A549 (cell line): ENCODE measurements around the gene SRSF8. TPM values are rescaled to one million over a fixed set of nuclear protein-coding genes. Genes with fewer than 3 reads are reported as not detected.

Experiments used
- ATAC-seq, 2 experiments: fragments of 200-7000 bp in 1 of 2; fragments of >200 bp in 1 of 2; cut with Nextera tagmentation in 1 of 2; cut with Tn5 transposase in 1 of 2; 3 replicates each; pipeline versions ENCODE4 v1.8.0 to v1.9.1; 2018 to 2020; ENCODE audit warnings: mild to moderate bottlenecking in 1 of 2, moderate library complexity in 1 of 2
- CTCF ChIA-PET: fragments of 300-600 bp; sonication (Branson Sonifier 250); formaldehyde crosslinking; extraction: SDS; loops from one replicate; lab custom pipeline; 2021; ENCODE audit warnings: antibody characterized with exemption, inconsistent platforms; lab: Yijun Ruan, JAX
- POLR2A ChIA-PET: fragments of 350-600 bp; formaldehyde crosslinking; extraction: SDS; loops from one replicate; lab custom pipeline; 2021; ENCODE audit warnings: antibody characterized with exemption, inconsistent platforms; lab: Yijun Ruan, JAX
- DNase-seq, 2 experiments: peaks; one replicate each; pipeline versions ENCODE4 v3.0.0 to v3.0.0-alpha.2; 2011 to 2016; ENCODE audit warnings: low read depth in 1 of 2, low spot score in 1 of 2
- FAIRE-seq: peaks from 2 replicates; lab custom pipeline; 2011; peaks lifted over from hg19 to GRCh38; lab: Jason Lieb, UNC
- H3K27ac ChIP-seq, 2 experiments: fragments of >200 bp; sonication (Bioruptor Twin); formaldehyde crosslinking; 3 replicates each; pipeline ENCODE4 v1.5.1; 2016 to 2017
- H3K4me1 ChIP-seq: fragments of >200 bp; sonication (Bioruptor Twin); formaldehyde crosslinking; 3 replicates; pipeline ENCODE4 v1.6.1; 2016
- H3K4me2 ChIP-seq: fragments of >200 bp; sonication (Bioruptor Twin); formaldehyde crosslinking; 3 replicates; pipeline ENCODE4 v1.6.1; 2016
- H3K4me3 ChIP-seq: fragments of >200 bp; sonication (Bioruptor Twin); formaldehyde crosslinking; 3 replicates; pipeline ENCODE4 v1.5.1; 2016
- H3K9me3 ChIP-seq: fragments of >200 bp; sonication (Bioruptor Twin); formaldehyde crosslinking; 3 replicates; pipeline ENCODE4 v1.6.1; 2016
- ATOH8 ChIP-seq: fragments of 250-450 bp; sonication (Bioruptor Pico); IDR thresholded peaks from 2 replicates; pipeline ENCODE4 v1.5.0; 2020; ENCODE audit warnings: low read depth, mild to moderate bottlenecking, moderate library complexity
- CEBPB ChIP-seq, 2 experiments: fragments of >200 bp in 1 of 2; sonication (Bioruptor Twin) in 1 of 2; formaldehyde crosslinking in 1 of 2; IDR thresholded peaks; 2 replicates each; pipeline ENCODE4 v1.6.1; 2012 to 2016
- EHF ChIP-seq: fragments of 250-450 bp; sonication (Bioruptor Pico); IDR thresholded peaks from 2 replicates; pipeline ENCODE4 v1.5.0; 2020; ENCODE audit warnings: mild to moderate bottlenecking
- FOSB ChIP-seq: fragments of 250-450 bp; sonication (Bioruptor Pico); IDR thresholded peaks from 2 replicates; pipeline ENCODE4 v1.5.0; 2020; ENCODE audit warnings: mild to moderate bottlenecking, moderate library complexity
- FOXS1 ChIP-seq: fragments of 250-450 bp; sonication (Bioruptor Pico); IDR thresholded peaks from 2 replicates; pipeline ENCODE4 v1.5.0; 2020; ENCODE audit warnings: mild to moderate bottlenecking, moderate library complexity
- HDAC2 ChIP-seq: fragments of 200-600 bp; sonication (generic); IDR thresholded peaks from 2 replicates; pipeline ENCODE4 v1.6.1; 2016
- HEYL ChIP-seq: fragments of 250-450 bp; sonication (Bioruptor Pico); IDR thresholded peaks from 2 replicates; pipeline ENCODE4 v1.8.0; 2021; ENCODE audit warnings: mild to moderate bottlenecking, moderate library complexity
- MAZ ChIP-seq: fragments of 150-350 bp; IDR thresholded peaks from 2 replicates; pipeline ENCODE4 v1.6.1; 2014; ENCODE audit warnings: antibody characterized with exemption, low read depth, low read length, borderline replicate concordance
- MYC ChIP-seq: IDR thresholded peaks from 2 replicates; pipeline ENCODE4 v1.6.1; 2012; ENCODE audit warnings: mild to moderate bottlenecking, inconsistent platforms, low read length, improper control_type of control experiment, borderline replicate concordance
- NPAS2 ChIP-seq: fragments of 250-450 bp; sonication (Bioruptor Pico); IDR thresholded peaks from 2 replicates; pipeline ENCODE4 v1.8.0; 2022; ENCODE audit warnings: mild to moderate bottlenecking, moderate library complexity, borderline replicate concordance
- NR3C1 ChIP-seq: fragments of >200 bp; sonication (Bioruptor Twin); formaldehyde crosslinking; IDR thresholded peaks from 3 replicates; pipeline ENCODE4 v1.6.1; 2017
- PBX3 ChIP-seq: IDR thresholded peaks from 2 replicates; pipeline ENCODE4 v1.6.1; 2012
- RAD21 ChIP-seq, 2 experiments: fragments of >200 bp in 1 of 2; sonication (Bioruptor Twin) in 1 of 2; formaldehyde crosslinking in 1 of 2; IDR thresholded peaks in 1 of 2; conservative IDR thresholded peaks in 1 of 2; 2 replicates in 1 of 2; 3 replicates in 1 of 2; pipeline ENCODE4 v1.6.1; 2012 to 2018; ENCODE audit warnings: inconsistent platforms in 1 of 2
- RARB ChIP-seq: fragments of 250-450 bp; sonication (Bioruptor Pico); IDR thresholded peaks from 2 replicates; pipeline ENCODE4 v1.8.0; 2021; ENCODE audit warnings: mild to moderate bottlenecking, moderate library complexity
- RCOR1 ChIP-seq: fragments of 150-350 bp; IDR thresholded peaks from 2 replicates; pipeline ENCODE4 v1.6.1; 2014; ENCODE audit warnings: antibody characterized with exemption, low read length, low read depth
- RNF2 ChIP-seq: fragments of 200-600 bp; sonication (generic); IDR thresholded peaks from 2 replicates; pipeline ENCODE4 v1.6.1; 2016; ENCODE audit warnings: low read depth, mild to moderate bottlenecking, antibody characterized with exemption, moderate library complexity, borderline replicate concordance
- USF2 ChIP-seq: fragments of 450-650 bp; IDR thresholded peaks from 2 replicates; pipeline ENCODE4 v1.6.1; 2014; ENCODE audit warnings: antibody characterized with exemption
- ZFP36 ChIP-seq: fragments of 450-650 bp; IDR thresholded peaks from 2 replicates; pipeline ENCODE4 v1.6.1; 2014; ENCODE audit warnings: borderline replicate concordance; ENCODE audit not compliant: partially characterized antibody
- ZNF302 ChIP-seq: fragments of 250-450 bp; sonication (Bioruptor Pico); IDR thresholded peaks from 2 replicates; pipeline ENCODE4 v1.9.0; 2021; ENCODE audit warnings: inconsistent platforms, mild to moderate bottlenecking, moderate library complexity
- WGBS: methylation state at CpG from one replicate; pipeline ENCODE4 v1.1.6; 2017; ENCODE audit errors: missing lambda C conversion rate; 5-methylcytosine and 5-hydroxymethylcytosine counted together
- polyA plus RNA-seq, 4 experiments: library from polyadenylated mRNA; depleted of rRNA in 3 of 4; stranded (reverse); fragments of >200 nt; fragmentation: RNase III in 1 of 4; extraction: RNeasy Plus Mini Kit Qiagen cat#74134 plus additional on column Dnase treatment in 1 of 4; gene quantifications; 2 replicates in 3 of 4; 3 replicates in 1 of 4; pipeline ENCODE4 v1.2.3, GENCODE V29; 2011 to 2017

The SRSF8 gene
- polyA plus RNA-seq, 2 of the 4 experiments (the other 2 are of a cell fraction): 15.1 to 30.2 TPM

- DNase-seq (no peak), FAIRE-seq (no peak), ATAC-seq (no peak)
- H3K4me2 ChIP-seq: no peak overlapping the region
- no peaks in the 10 kb centered on the region for H3K4me1 ChIP-seq
- WGBS: 31% methylated on average over 2 of the region's 2 CpGs
- H3K27ac ChIP-seq: no peak overlapping the region
- H3K9me3 ChIP-seq: no peaks in the 10 kb centered on the region
- no peak overlapping the region for H3K4me3 ChIP-seq
- ChIA-PET POLR2A (no interaction called here), CTCF (no interaction called here)
- TF ChIP-seq MAZ (no peak), HEYL (CRISPR knock-in tag) (no peak), MYC (no peak), ZNF302 (no peak), RCOR1 (no peak), RNF2 (no peak), RARB (no peak)
Measured at GRCh38 chr11:95054356-95054755, 12.4 kb upstream of the SRSF8 start.

- H3K4me1 ChIP-seq: no peaks in the 10 kb centered on the region
- WGBS: 0% methylated on average over 2 of the region's 2 CpGs
- DNase-seq (no peak), FAIRE-seq (no peak)
- H3K9me3 ChIP-seq: no peaks in the 10 kb centered on the region
- H3K27ac ChIP-seq: no peak overlapping the region
- TF ChIP-seq HDAC2 (no peak), ZFP36 (no peak)
- TF ChIP-seq, all 56 proteins: peak for 0
- ChIA-PET CTCF (interaction anchor here (1.2 kb wide), 1 partner anchor 8 kb away, joined by 3 read pairs; no protein-coding TSS in a partner anchor), POLR2A (no interaction called here)
- Histone ChIP-seq H3K4me2 (no peak overlapping the region), H3K4me3 (no peak overlapping the region)
- no peak for ATAC-seq
Measured at GRCh38 chr11:95055283-95055897, 11.3 kb upstream of the SRSF8 start.

GRCh38 chr11:95057959-95058358 is 8.8 kb upstream of the SRSF8 start:
- POLR2A ChIA-PET: no interaction called here
- CTCF ChIA-PET: interaction anchor here (0.7 to 0.8 kb wide), 2 partner anchors 10 to 97 kb away, joined by 3 read pairs; no protein-coding TSS in a partner anchor

More at GRCh38 chr11:95057959-95058358, 8.8 kb upstream of the SRSF8 start:
- no peaks in the 10 kb centered on the region for H3K9me3 ChIP-seq
- no peak overlapping the region for H3K4me3 ChIP-seq
- H3K4me1 ChIP-seq: no peaks in the 10 kb centered on the region
- no peak for FAIRE-seq
- no peak overlapping the region for H3K4me2 ChIP-seq
- no peak for DNase-seq
- no peak for ATAC-seq
- WGBS: 70% methylated on average over 8 of the region's 8 CpGs
- TF ChIP-seq ATOH8 (CRISPR knock-in tag): no peak
- TF ChIP-seq FOXS1 (CRISPR knock-in tag): no peak
- TF ChIP-seq ZNF302: no peak
- TF ChIP-seq NPAS2 (CRISPR knock-in tag): no peak
- no peak for TF ChIP-seq USF2
- TF ChIP-seq RAD21 (conservative IDR thresholded peaks at IDR 0.05 in 1 of 2, IDR thresholded peaks at IDR 0.05 in 1 of 2): no peak
- TF ChIP-seq EHF (CRISPR knock-in tag): no peak
- TF ChIP-seq CEBPB (IDR thresholded peaks at IDR 0.05): no peak
- no peak for TF ChIP-seq FOSB (CRISPR knock-in tag)
- TF ChIP-seq NR3C1: no peak
- no peak for TF ChIP-seq PBX3
- no peak for TF ChIP-seq ZFP36
- H3K27ac ChIP-seq: no peak overlapping the region
